Measurements from ENCODE around the gene SDC3.

SDC3 gene

DNA sequence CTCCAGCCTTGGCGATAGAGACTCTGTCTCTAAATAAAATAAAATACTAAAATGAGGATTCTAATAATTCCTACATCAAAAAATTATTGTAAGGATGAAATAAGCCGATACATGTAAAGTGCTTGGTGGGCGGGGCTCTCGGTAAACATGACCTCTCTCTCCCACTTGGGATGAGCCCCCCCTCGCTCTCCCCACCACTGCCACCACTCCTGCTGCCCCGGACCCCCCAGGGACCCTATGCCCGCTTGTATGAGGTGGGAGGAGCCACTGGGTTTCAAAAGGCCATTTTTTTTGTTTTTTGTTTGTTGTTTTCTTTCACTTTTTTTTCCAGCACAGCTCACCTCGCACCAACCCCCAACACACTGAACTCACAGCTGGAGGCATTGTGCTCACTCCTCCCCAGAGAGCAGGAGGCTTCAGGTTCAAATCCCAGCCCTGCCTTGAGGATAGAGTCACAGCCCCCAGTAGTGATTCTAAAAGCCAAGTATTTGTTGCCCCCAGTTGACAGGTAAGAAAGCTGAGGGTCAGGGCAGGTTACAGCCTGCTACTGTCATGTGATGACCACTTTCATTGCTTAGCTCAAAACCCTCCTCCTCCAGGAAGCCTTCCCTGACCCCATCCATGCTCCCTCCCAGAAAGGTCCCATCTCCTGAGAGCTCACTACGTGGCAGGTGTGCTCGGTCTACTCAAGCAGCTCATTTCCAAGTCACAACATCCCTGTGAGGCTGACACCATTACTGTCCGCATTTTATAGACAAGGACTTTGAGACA, 4.2 kb downstream of the SDC3 start:
- DNase-seq (ENCODE audit: low spot score), result no peak

DNA sequence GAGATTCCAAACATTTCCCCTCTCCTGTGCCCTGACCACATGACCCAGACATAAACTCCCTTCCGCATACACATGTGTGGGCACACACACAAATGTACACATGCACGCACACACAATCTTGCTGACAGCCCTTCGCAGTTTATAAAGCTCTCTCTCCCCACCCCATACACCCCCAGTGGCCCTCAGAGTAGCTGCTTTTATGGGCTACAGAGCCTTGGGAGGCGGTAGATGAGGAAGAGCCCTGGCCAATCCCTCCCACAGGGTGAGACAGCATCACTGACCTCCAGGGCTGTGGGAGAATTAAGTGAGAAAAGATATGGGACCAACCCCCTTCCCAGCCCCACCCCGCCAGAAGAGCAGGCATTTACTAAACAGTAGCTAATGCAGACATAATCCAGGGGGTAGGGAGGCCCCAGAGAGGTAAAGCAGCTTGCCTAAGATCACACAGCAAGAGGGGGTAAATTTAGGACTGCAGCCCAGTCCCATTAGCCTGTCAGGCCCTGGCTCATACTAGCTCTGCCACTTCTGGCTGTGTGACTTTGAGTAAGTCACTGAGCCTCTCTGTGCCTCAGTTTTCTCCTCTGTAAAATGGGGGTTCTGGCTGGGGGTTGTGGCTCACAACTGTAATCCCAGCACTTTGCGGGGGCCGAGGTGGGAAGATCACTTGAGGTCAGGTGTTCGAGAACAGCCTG, 5.1 kb downstream of the SDC3 start:
- no peak for DNase-seq (ENCODE audit: low spot score)

DNA sequence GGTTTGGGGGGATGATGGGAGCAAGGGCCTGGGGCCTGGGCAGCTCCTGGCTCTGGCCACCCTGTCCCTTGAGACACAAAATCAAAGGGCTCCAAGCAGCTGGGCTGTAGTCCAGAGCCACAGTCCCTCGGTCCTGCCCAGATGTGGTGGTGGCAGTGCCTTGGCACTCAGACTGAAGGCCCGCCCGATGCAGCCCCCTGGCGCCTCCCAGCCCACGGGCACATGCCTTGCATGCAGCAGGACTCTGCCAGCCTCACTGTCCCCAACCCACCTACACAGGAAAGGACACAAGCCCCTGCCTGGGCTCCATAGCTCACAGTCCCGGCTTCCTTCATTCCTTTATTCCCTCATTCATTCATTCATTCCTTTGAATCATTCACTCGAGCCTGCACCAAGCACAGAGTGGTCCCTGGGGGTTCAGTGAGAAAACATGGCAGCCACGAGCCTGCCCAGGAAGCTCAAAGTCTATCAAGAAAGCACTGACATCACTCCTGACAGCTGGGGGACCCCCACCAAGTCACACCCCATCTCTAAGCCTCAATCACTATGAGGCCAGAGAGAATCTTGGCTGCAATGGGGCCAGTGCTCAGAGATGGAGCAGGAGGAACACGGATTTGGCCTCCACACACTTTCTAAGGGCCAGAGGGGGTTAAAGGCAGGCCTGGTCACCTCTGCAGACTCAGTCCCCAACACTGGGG, 5.8 kb downstream of the SDC3 start:
- DNase-seq (ENCODE audit: low spot score), result no peak

DNA sequence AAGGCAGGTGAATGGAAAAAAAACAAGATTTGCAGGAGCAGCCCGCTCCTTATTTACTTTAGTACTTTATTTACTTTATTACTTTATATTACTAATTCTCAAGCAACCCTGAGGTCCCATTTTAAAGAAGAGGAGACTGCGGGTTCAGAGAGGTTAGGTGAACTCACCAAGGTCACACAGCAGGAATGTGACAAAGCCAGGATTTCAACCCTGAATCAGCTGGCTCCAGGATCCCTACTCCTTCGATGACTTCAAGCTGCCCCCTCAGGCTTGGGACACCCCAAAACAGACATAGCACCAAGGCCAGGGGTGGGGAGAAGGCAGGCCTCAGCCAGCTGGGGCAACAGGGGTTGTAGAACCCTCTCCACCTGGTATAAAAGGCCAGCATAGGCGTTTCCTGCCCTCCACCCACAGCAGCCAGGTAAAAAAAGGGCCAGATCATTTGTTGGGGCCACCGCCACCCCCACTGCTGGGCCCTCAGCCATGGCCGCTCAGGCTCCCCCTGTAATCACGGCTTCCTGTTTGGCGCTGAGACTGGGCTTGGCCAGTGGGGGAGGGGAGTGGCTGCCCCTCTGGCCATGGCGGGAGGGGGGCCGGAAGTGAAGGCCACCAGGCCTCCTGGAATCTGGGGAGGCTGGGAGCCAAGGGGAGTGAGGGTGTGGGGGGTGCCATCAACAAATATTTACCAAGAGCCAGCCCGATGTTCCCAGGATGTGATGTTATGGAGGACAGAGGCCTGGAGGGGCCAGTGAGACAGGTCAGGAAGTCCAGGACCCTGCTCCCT, 6.6 kb downstream of the SDC3 start:
- DNase-seq (ENCODE audit: low spot score), result no peak

DNA sequence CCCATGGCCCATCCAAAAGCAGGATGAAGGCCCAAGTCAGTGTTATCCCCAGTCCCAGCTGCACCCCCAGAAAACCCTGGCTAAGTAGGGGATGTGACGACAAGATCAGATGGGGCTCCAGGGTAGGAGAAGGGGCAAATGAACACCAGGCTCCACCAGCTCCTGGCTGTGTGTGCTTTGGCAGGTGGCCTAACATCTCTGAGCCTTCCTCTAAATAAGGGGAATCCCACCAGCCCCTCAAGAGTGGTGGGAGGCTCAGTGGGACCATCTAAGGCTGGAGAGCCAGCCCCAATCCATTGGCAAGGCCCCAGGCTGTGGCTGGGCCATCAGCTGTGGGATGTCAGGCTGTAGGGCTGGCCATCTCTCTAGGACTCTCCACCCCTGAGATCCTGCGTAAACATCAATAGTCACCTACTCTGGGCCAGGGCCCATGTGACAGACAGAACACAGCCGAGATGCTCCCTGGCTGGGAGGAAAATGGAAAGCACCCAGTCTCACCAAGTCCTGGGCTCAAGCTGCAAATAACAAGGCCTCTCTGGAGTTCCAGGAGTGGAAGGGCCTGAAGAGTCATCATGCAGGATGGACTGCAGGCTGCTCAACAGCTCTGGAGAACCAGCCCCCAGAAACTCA, 7.5 kb downstream of the SDC3 start:
- no peak for DNase-seq (ENCODE audit: low spot score)

DNA sequence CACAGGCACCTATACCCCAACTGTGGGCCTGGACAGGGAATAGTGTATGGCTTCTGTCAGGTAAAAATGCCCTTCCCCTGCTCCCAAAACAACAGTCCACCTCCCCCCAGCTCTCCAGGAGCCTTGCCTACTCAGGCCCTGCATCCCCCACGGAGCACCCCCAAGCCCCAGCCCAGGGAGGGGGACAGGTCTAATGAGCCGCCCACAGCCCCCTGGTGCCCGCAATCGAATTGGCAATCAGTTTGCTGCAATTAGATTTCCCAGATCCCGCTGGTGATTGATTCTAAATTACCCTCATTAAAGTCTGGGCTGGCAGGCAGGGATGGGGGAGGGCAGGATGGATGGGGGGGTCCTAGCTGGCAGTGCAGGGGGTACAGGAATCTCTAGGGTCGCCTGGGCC, 8.1 kb downstream of the SDC3 start:
- DNase-seq (ENCODE audit: low spot score), result no peak

DNA sequence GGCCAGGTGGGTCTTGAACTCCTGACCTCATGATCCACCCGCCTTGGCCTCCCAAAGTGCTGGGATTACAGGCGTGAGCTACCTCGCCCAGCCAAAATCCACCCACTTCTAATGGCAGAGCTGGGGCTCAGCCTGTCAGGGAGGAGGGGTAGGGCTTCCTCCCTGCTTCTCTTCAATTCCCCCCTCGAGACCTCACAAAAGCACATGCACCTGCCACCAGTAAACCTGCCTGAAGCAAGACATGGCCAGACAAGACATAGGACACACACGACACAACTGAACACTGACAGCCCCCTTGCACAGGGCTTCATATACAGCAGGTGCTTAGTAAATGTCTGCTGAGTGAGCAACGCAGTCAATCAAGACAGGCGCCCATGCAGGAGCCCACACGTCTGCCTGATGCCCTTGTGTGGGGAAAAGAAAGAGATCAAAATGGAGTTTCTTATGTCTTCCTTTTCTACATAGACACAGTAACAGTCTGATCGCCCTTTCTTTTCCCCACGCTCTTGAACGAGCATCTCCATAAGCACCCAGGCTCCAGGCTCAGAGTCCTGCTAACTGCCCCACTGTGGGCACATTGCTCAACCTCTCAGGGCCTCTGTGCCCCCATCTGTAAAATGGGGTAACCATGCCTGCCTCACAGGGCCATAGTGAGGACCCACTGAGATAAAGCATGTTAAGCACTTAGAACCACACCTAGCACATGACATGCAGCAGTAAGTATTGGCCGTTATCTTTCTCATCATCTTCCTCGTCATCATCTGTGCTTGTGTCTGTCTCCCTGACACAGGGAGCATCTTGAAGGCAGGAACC, 8.8 kb downstream of the SDC3 start:
- no peak for DNase-seq (ENCODE audit: low spot score)

DNA sequence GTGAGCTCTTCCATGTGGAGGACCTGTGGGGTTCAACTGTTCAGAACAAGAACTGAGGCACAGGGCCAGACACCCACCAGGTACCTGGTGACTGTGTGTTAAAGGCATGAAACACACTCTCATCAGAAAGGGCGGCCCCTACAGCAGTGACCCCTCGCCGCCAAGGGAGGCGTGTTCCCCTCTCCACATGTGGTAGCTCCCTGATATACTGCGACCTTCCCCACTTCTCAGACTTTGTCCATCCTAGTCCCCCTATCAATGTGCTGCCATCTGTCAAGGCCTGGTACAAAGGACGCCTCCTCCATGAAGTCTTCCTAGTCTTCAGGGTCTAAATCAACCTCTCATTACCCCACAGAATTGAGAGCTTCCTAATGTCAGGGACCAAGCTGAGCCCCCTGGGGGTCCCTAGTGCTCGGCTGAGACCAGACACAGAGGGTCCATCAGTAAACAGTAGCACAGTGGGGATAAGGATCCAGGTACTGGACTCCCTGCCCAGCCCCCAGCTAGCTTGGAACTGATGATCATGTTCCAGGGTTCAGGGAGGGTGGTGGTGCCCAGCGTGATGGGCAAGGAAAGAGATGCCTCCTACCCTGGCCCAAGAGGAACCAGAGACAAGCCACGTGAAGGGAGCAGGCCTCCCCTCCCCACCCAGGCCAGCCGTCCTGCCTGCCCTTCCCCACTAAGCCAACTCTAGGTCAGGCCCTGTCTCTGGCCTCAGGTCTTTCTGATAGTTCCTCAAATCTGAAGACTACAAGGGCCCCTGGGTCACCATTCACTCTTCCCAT, 10.3 kb downstream of the SDC3 start:
- no peak for DNase-seq (ENCODE audit: low spot score)

DNA sequence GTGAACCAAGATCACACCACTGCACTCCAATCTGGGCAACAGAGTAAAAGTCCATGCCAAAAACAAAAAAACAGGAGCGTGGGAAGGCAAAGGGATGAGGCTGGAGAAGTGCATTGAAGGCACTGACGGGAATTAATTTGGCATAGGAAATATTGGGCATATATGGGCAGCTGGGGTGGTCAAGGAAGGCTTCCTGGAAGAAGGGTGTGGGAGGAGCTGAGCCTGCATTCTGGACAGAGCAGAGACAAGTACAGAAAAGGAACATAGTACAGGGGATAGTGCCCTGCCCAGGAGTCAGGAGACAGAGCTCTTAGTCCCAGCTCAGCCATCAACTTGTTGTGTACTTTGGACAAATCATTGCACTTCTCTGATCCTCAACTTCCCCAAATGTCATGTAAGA, 11.7 kb downstream of the SDC3 start:
- DNase-seq (ENCODE audit: low spot score), result no peak

DNA sequence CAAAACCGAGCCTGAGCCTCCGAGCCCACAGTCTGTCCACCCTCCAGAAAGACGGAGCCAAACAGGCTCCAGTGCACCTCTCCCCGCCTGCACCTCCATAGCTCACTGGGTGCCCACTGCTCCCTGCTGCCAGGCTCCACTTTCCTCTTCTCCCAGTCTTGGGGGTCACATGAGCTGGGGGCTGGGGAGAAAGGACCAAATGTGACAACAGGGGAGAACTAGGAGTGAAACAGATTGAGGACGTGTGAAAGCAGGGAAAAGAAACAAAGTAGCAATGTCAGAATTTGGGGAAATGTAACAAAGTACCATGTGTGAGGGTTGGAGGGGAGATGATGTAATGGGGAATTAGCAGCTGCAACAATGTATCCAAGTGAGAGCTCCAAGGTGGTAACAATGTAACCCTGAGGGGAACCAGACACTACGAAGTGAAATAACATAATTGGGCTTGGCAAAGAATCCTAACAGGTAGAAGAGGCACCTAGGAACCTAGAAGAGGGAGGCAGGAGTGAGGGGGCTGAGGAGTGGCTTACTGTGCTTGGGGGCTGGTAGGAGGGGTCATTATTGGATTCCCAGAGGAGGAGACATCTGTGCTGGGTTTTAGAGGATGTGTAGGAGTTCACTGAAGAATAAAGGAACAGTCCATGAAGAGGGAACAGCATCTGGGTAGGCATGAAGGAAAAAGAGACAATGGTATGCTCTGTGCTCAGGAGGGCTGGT, 12.5 kb downstream of the SDC3 start:
- no peak for DNase-seq (ENCODE audit: low spot score)

DNA sequence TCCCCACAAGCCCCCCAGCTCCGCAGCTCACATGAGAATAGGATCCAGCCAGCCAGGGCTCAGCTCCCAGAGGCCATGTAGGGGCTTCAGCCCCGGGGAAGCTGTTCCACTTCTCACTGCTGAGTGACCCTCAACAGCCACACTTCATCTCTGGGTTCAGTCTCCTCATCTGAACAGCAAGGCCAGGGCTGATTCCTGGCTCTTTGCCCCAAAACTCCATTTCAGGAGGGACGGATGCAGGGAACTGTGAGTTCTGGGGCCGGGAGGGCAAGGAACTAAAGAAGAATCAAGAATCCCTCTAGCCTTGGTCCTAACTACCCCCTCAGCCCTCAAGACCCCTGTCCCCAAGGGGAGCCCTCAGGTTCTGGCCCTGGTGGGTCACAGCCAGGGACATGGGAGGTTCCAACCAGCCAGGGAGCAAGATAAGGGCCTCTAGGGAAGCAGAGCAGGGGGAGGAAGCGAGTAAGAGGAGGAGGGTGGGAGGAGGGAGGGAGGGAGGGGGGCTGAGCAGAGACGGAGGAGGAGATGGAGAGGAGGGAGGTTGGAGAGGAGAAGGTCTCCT, 13.1 kb downstream of the SDC3 start:
- DNase-seq (ENCODE audit: low spot score), result no peak

DNA sequence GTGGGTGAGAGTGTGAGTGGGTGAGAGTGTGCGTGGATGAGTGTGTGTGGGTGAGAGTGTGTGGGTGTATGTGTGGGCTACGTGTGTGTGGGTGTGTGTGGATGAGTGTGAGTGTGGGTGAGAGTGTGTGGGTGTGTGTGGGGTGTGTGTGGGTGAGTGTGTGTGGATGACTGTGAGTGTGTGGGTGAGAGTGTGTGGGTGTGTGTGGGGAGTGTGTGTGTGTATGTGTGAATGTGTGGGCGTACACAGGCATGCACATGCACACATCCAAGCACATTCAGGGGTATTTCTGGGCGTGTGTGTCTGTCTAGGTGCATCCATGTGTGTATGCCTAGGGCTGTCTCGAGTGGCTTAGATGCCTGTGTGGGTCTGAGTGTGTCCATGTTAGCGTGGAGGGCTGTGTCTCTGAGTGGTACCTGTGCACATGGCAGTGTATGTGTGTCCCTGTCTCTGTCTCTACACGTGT, 14.0 kb downstream of the SDC3 start:
- no peak for DNase-seq (ENCODE audit: low spot score)

DNA sequence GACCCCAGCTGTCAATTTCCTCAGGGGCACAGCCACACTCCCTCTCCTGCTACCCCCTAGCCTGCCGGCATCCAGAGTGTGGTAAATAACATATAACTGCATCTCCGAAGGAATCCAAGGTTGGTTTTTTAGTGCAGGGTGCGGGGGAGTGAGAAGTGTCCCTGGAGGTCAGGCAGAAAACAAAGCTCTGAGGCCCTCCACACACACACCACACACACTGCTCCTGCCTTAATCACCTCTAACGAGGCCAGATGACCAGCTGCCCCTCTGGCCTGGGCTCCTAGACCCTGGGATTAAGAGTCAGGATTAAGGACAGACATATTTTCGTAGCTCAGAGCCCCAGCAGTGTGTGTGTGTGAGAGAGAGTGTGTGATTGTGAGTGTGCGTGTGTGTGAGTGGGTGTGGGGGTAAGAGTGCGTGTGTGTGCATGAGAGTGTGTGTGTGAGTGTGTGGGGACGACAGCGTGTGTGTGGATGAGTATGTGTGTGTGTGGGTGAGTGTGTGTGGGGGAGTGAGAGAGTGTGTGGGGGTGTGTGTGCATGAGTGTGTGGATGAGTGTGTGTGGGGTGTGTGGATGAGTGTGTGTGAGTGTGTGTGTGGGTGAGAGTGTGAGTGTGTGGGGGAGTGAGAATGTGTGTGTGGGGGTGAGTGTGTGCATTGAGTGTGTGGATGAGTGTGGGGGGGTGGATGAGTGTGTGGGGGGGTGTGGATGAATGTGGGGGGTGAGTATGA, 14.6 kb downstream of the SDC3 start:
- no peak for DNase-seq (ENCODE audit: low spot score)

DNA sequence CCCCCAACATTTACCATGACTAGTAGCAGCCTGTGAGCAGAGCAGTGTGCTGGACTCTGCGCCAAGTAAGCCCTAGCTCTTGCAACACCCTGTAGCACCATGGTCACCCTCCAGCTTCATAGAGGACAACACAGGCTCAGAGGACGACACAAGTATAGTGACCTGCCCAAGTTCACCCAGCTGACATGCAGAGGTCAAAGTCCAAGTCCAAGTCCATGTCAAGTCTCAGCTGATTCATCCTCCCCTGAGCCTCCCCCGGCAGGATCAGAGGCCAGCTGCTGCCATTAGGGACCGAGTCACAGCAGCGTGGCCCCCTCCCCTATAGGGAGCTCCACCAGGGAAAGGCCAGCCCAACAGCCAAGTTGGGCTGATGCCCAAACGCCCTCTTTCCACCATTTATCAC, 15.9 kb downstream of the SDC3 start:
- no peak for DNase-seq (ENCODE audit: low spot score)

DNA sequence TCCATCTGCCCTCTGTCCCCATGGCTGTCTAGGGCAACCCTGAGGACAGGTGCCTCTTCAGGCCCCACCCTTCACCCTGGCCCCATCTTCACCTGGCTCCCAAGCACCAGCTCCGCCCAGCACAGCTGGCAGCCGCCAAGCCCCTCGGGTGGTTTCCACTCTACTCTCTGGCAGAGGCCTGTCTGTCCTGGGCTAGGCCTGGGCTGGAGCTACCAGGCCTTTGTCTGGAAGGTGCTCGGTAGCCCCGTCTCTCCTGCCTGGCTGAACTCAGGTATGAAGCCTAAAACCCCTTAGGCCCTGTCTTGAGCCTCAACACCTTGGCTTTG, 17.4 kb downstream of the SDC3 start:
- no peak for DNase-seq (ENCODE audit: low spot score)

DNA sequence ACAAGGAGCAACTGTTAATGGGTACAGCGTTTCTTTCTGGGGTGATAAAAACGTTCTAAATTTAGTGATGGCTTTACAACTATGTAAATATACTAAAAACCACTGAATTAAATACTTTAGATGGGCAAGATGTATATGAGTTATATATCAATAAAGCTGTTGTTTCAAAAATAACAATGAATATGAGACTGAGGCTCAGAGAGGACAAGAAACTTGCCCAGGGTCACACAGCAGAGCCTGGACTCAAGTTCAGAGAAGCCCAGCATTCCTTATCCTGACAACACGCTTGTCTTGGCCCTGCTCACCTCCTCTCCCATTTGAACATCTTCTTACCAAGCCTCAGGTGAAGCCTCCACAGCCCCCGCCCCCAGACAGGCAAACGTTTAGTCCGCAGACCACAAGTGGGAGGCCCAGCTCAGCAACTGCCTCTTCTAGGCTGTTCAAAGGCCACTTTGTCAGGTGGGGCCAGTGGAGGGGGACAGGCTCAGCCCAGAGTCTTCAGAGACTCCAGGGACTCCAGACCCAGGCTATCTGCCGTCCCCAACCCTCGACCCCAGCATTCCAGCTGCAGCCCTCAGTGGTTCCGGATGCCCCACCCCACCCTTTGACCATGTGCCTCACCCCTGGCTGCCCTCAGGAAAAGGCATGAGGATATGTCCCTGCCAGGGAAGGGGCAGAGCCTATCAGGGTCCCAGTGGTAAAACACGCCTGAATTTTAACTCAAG, 17.9 kb downstream of the SDC3 start:
- DNase-seq (ENCODE audit: low spot score), result no peak

DNA sequence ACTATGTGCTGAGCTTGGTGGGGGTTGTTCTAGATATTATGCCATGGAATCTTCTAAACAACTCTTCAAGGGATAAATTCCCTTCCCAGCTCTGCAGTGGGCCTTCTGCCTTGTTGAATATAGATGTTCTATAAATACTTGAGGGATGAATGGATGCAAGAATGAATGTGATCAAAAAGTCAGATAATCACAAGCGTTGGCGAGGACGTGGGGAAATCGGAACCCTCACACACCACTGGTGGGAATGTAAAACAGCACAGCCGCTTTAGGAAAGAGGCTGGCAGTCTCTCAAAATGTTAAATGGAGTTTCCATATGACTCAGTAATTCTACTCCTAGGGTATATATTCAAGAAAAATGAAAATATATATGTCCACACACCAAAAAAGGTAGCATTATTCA, 19.0 kb downstream of the SDC3 start:
- no peak for DNase-seq (ENCODE audit: low spot score)

DNA sequence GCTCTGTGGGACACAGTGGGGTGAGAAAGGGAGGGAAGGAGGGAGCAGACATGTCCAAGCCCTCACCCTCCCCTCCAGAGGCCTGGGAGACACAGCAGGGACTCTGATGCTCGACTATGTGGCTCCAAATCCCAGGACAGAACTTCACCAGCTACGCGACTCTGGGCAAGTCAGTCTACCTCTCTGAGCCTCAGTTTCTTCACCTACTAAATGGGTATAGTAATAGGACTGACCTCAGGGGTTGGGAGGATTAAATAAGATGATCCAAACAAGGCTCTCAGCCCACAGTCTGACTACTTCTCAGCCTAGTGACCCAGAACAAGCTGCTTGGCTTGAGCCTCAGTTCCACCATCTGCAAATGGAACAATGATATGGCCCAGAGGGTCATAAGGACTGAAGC, 19.6 kb downstream of the SDC3 start:
- no peak for DNase-seq (ENCODE audit: low spot score)
